ENCODE measurements around the gene BBS4.
A peak's percentile ranks its signal among the peaks of the same experiment; 100 is the strongest.
"Not testable (repeated sequence)": the region's sequence is repeated elsewhere in the genome, so short reads cannot be mapped to it uniquely, and the experiment has no call there.

Gene BBS4

GRCh38 chr15:72698938-72699337 is 12.9 kb downstream of the BBS4 start:
- no peak for TF ChIP-seq CTCF (IDR thresholded peaks at IDR 0.05; ENCODE audit: insufficient read depth, low read depth, low read length, missing control alignments)
- no peak for DNase-seq (ENCODE audit: low read depth)
- no peak overlapping the region for H3K4me3 ChIP-seq (ENCODE audit: low read length)

GRCh38 chr15:72700076-72700475 is 14.1 kb downstream of the BBS4 start:
- no peak for TF ChIP-seq CTCF (IDR thresholded peaks at IDR 0.05; ENCODE audit: insufficient read depth, low read depth, low read length, missing control alignments)
- H3K4me3 ChIP-seq (ENCODE audit: low read length): no peak overlapping the region
- DNase-seq (ENCODE audit: low read depth): peak; percentile 77

DNA sequence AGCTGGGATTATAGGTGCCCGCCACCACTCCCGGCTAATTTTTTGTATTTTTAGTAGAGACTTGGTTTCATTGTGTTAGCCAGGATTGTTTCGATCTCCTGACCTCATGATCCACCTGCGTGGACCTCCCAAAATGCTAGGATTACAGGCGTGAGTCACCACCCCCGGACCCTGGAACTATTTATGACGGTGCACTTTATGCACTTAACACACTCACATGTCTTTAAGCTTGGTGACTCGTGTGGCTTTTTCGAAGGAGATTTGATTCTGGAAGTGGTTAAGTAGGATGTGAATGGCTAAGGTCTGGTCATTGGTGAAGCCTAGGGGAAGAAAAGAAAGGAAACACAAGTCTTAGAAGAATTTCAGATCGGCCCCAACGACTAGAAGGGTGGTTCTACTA is 20.3 kb downstream of the BBS4 start:
- no peak overlapping the region for H3K4me3 ChIP-seq (ENCODE audit: low read length)
- TF ChIP-seq CTCF (IDR thresholded peaks at IDR 0.05; ENCODE audit: insufficient read depth, low read depth, low read length, missing control alignments): no peak
- peak; percentile 21 for DNase-seq (ENCODE audit: low read depth)

DNA sequence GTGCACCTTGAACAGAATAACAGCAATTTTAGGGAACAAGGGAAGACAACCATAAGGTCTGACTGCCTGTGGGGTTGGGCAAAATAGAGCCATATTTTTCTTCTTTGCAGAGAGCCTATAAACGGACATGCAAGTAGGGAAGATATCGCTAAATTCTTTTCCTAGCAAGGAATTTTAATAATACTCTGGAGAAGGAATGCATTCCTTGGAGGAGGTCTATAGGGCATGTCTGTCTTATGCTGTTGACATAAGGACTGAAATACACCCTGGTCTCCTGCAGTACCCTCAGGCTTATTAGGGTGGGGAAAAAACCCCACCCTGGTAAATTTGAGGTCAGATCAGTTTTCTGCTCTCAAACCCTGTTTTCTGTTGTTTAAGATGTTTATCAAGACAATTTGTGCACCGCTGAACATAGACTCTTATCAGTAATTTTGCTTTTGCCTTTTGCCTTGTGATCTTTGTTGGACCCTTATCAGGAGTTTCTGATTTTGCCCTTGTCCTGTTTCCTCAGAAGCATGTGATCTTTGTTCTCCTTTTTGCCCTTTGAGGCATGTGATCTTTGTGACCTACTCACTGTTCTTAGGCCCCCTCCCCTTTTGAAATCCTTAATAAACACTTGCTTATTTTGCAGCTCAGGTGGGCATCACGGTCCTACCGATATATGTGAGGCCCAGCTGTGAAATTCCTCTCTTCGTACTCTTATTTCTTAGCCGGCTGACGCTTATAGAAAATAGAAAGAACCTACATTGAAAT is 22.7 kb downstream of the BBS4 start:
- not testable (repeated sequence) for H3K4me3 ChIP-seq (ENCODE audit: low read length); DNase-seq (ENCODE audit: low read depth)

- no peak overlapping the region for H3K4me3 ChIP-seq (ENCODE audit: low read length)
- peak; percentile 79 for DNase-seq (ENCODE audit: low read depth)
- TF ChIP-seq CTCF (IDR thresholded peaks at IDR 0.05; ENCODE audit: insufficient read depth, low read depth, low read length, missing control alignments): peak; percentile 83
Measured at GRCh38 chr15:72722071-72722696, 36.2 kb downstream of the BBS4 start.

DNA sequence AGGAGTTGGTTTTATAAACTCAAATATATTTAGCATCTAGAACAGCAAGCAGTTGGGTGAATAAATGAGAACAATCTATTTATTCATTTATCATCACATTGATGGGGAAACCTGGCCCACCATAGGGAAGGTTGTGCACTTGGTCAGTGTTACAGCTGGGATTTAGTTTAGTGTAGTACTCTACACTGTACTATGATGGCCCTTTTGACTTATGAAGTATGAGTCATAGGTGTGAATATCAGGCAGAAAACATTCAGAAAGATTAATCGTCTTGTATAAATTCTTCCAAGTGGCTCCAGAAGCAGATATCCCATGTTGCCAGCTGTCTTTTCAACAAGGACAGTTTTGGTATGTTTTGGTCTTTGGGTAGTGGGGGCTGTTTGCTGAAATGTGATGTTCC is 38.0 kb downstream of the BBS4 start:
- no peak overlapping the region for H3K4me3 ChIP-seq (ENCODE audit: low read length)
- no peak for DNase-seq (ENCODE audit: low read depth)
- TF ChIP-seq CTCF (IDR thresholded peaks at IDR 0.05; ENCODE audit: insufficient read depth, low read depth, low read length, missing control alignments): no peak

GRCh38 chr15:72725446-72725845 is 39.4 kb downstream of the BBS4 start:
- no peak for DNase-seq (ENCODE audit: low read depth)
- no peak for TF ChIP-seq CTCF (IDR thresholded peaks at IDR 0.05; ENCODE audit: insufficient read depth, low read depth, low read length, missing control alignments)
- no peak overlapping the region for H3K4me3 ChIP-seq (ENCODE audit: low read length)

DNA sequence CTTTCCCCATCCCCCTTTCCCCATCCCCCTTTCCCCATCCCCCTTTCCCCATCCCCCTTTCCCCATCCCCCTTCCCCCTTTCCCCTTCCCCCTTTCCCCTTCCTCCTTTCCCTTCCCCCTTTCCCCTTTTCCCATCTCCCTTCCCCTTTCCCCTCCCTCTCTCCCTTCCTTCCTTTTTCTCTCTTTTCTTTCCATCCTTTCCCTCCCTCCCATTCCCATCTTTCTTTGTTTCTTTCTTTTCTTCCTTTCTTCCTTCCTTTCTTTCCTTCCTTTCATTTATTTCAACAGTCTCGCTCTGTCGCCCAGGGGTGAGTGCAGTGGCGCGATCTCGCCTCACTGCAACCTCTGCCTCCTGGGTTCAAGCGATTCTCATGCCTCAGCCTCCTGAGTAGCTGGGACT is 39.8 kb downstream of the BBS4 start:
- not testable (repeated sequence) for H3K4me3 ChIP-seq (ENCODE audit: low read length); DNase-seq (ENCODE audit: low read depth)

All from epithelial cell of esophagus (primary cell).